H7 (cell line): ENCODE data around the gene VAPA. TPM values are rescaled to one million over a fixed set of nuclear protein-coding genes. Genes with fewer than 3 reads are reported as not detected.
"Not testable (repeated sequence)": the region's sequence is repeated elsewhere in the genome, so short reads cannot be mapped to it uniquely, and the experiment has no call there.

Experiments used
- DNase-seq: peaks from one replicate; pipeline ENCODE4 v3.0.0; 2012
- H3K27me3 ChIP-seq: 2 replicates; pipeline ENCODE4 v1.6.0; 2011; ENCODE audit warnings: mild to moderate bottlenecking, low read length; ENCODE audit not compliant: control insufficient read depth, insufficient read depth
- H3K36me3 ChIP-seq: replicated peaks from 2 replicates; pipeline ENCODE4 v1.5.1; 2011; ENCODE audit warnings: low read length; ENCODE audit not compliant: control insufficient read depth, insufficient read depth
- H3K4me3 ChIP-seq: 2 replicates; pipeline ENCODE4 v1.5.1; 2011; ENCODE audit warnings: low read depth, mild to moderate bottlenecking, control low read depth, low read length, moderate library complexity; ENCODE audit not compliant: insufficient read depth
- total RNA-seq: library from RNA; depleted of rRNA; stranded (reverse); fragments of >200 nt; shearing (Covaris generic); gene quantifications from 2 replicates; pipeline ENCODE4 v1.2.3, GENCODE V29; 2014

VAPA gene
- total RNA-seq, 1 experiment from 2014 or later: 121 TPM

- no peaks in the 10 kb centered on the region for H3K27me3 ChIP-seq
- H3K36me3 ChIP-seq: no peaks in the 10 kb centered on the region
- DNase-seq: no peak
- no peak overlapping the region for H3K4me3 ChIP-seq
Observed at GRCh38 chr18:9898792-9899549, 14.8 kb upstream of the VAPA start.

GRCh38 chr18:9899550-9899930 is 14.3 kb upstream of the VAPA start:
- DNase-seq, H3K36me3 ChIP-seq, H3K27me3 ChIP-seq, H3K4me3 ChIP-seq: not testable (repeated sequence)

GRCh38 chr18:9900699-9901098 is 13.1 kb upstream of the VAPA start:
- Histone ChIP-seq H3K4me3 (no peak overlapping the region), H3K27me3 (no peaks in the 10 kb centered on the region; the same call in 1 of the 2 replicates), H3K36me3 (no peaks in the 10 kb centered on the region)
- DNase-seq: no peak

GRCh38 chr18:9901377-9901776 is 12.4 kb upstream of the VAPA start:
- Histone ChIP-seq H3K36me3 (no peaks in the 10 kb centered on the region), H3K27me3 (no peaks in the 10 kb centered on the region; the same call in 1 of the 2 replicates), H3K4me3 (no peak overlapping the region)
- no peak for DNase-seq

- H3K27me3 ChIP-seq, H3K36me3 ChIP-seq, DNase-seq, H3K4me3 ChIP-seq: not testable (repeated sequence)
Observed at GRCh38 chr18:9902264-9902663, 11.6 kb upstream of the VAPA start.

GRCh38 chr18:9902832-9903231 is 11.0 kb upstream of the VAPA start:
- DNase-seq: no peak
- H3K27me3 ChIP-seq: no peaks in the 10 kb centered on the region; the same call in 1 of the 2 replicates

GRCh38 chr18:9905401-9905922 is 8.4 kb upstream of the VAPA start:
- H3K27me3 ChIP-seq: no peaks in the 10 kb centered on the region; the same call in 1 of the 2 replicates
- H3K4me3 ChIP-seq: no peak overlapping the region
- no peaks in the 10 kb centered on the region for H3K36me3 ChIP-seq
- no peak for DNase-seq

More at GRCh38 chr18:9902832-9903231, 11.0 kb upstream of the VAPA start:
- no peak overlapping the region for H3K4me3 ChIP-seq
- no peaks in the 10 kb centered on the region for H3K36me3 ChIP-seq

GRCh38 chr18:9906481-9906880 is 7.3 kb upstream of the VAPA start:
- Histone ChIP-seq H3K4me3 (no peak overlapping the region), H3K27me3 (no peaks in the 10 kb centered on the region; the same call in 1 of the 2 replicates), H3K36me3 (no peaks in the 10 kb centered on the region)
- no peak for DNase-seq

GRCh38 chr18:9907867-9908266 is 5.9 kb upstream of the VAPA start:
- no peaks in the 10 kb centered on the region; the same call in 1 of the 2 replicates for H3K27me3 ChIP-seq
- no peak for DNase-seq
- no peaks in the 10 kb centered on the region for H3K36me3 ChIP-seq
- no peak overlapping the region for H3K4me3 ChIP-seq

GRCh38 chr18:9910071-9910470 is 3.7 kb upstream of the VAPA start:
- no peaks in the 10 kb centered on the region; the same call in 1 of the 2 replicates for H3K27me3 ChIP-seq
- H3K36me3 ChIP-seq: no peaks in the 10 kb centered on the region
- H3K4me3 ChIP-seq: no peak overlapping the region
- DNase-seq: no peak

GRCh38 chr18:9910661-9911060 is 3.2 kb upstream of the VAPA start:
- H3K36me3 ChIP-seq: no peaks in the 10 kb centered on the region
- no peak for DNase-seq
- no peak overlapping the region for H3K4me3 ChIP-seq
- no peaks in the 10 kb centered on the region; the same call in 1 of the 2 replicates for H3K27me3 ChIP-seq

- DNase-seq: no peak
- no peaks in the 10 kb centered on the region; the same call in 1 of the 2 replicates for H3K27me3 ChIP-seq
Observed at GRCh38 chr18:9911226-9911625, 2.6 kb upstream of the VAPA start.

GRCh38 chr18:9912285-9912684 is 1.5 kb upstream of the VAPA start:
- H3K4me3 ChIP-seq, H3K36me3 ChIP-seq, H3K27me3 ChIP-seq, DNase-seq: not testable (repeated sequence)

More at GRCh38 chr18:9911226-9911625, 2.6 kb upstream of the VAPA start:
- H3K4me3 ChIP-seq: no peak overlapping the region
- H3K36me3 ChIP-seq: no peaks in the 10 kb centered on the region

GRCh38 chr18:9913151-9913525 is 678 bp upstream of the VAPA start:
- H3K27me3 ChIP-seq: no peaks in the 10 kb centered on the region
- no peaks in the 10 kb centered on the region for H3K36me3 ChIP-seq
- H3K4me3 ChIP-seq: peak overlapping the region; percentile 96
- DNase-seq: no peak

- DNase-seq: peak; percentile 83
- H3K27me3 ChIP-seq: no peaks in the 10 kb centered on the region
- peak overlapping the region; percentile 96 for H3K4me3 ChIP-seq
- H3K36me3 ChIP-seq: no peaks in the 10 kb centered on the region
Observed at GRCh38 chr18:9914334-9914583, 443 bp downstream of the VAPA start.
